ENCODE data around the gene RHPN2.
"Not testable (repeated sequence)": the region's sequence is repeated elsewhere in the genome, so short reads cannot be mapped to it uniquely, and the experiment has no call there.

Gene RHPN2

GRCh38 chr19:33067121-33067520 lies 2.4 kb upstream of the RHPN2 start:
- H3K27ac ChIP-seq = no peak overlapping the region
- H3K4me3 ChIP-seq = no peak overlapping the region

- Histone ChIP-seq H3K4me3 (no peak overlapping the region), H3K27ac (no peak overlapping the region)
Measured at GRCh38 chr19:33066543-33066942, 1.9 kb upstream of the RHPN2 start.

GRCh38 chr19:33064458-33064791 lies 263 bp downstream of the RHPN2 start:
- peak overlapping the region; percentile 35 to 66 (median 45) for H3K4me3 ChIP-seq
- H3K27ac ChIP-seq = peak overlapping the region in 5 of 21 experiments; percentile 26 to 76 (median 68)

GRCh38 chr19:33063753-33064457 lies 783 bp downstream of the RHPN2 start:
- Histone ChIP-seq H3K27ac (peak overlapping the region in 5 of 21 experiments; percentile 26 to 76 (median 68)), H3K4me3 (peak overlapping the region; percentile 35 to 66 (median 45))

- H3K27ac ChIP-seq = no peak overlapping the region
Measured at GRCh38 chr19:33063356-33063752, 1.3 kb downstream of the RHPN2 start.

GRCh38 chr19:33062902-33063301 lies 1.8 kb downstream of the RHPN2 start:
- H3K4me3 ChIP-seq = no peak overlapping the region
- H3K27ac ChIP-seq = no peak overlapping the region

More at GRCh38 chr19:33063356-33063752, 1.3 kb downstream of the RHPN2 start:
- peak overlapping the region in 1 of 7 experiments; percentile 66 for H3K4me3 ChIP-seq

GRCh38 chr19:33060586-33060985 lies 4.1 kb downstream of the RHPN2 start:
- Histone ChIP-seq H3K27ac (no peak overlapping the region), H3K4me3 (no peak overlapping the region)

- H3K27ac ChIP-seq = no peak overlapping the region
- H3K4me3 ChIP-seq = no peak overlapping the region
Measured at GRCh38 chr19:33055718-33056117, 9.0 kb downstream of the RHPN2 start.

- no peak overlapping the region for H3K4me3 ChIP-seq
- H3K27ac ChIP-seq = no peak overlapping the region
Measured at GRCh38 chr19:33054623-33055022, 10.1 kb downstream of the RHPN2 start.

- H3K27ac ChIP-seq = no peak overlapping the region
Measured at GRCh38 chr19:33052352-33052972, 12.2 kb downstream of the RHPN2 start.

GRCh38 chr19:33050110-33050509 lies 14.6 kb downstream of the RHPN2 start:
- H3K27ac ChIP-seq = no peak overlapping the region
- H3K4me3 ChIP-seq = no peak overlapping the region

More at GRCh38 chr19:33052352-33052972, 12.2 kb downstream of the RHPN2 start:
- no peak overlapping the region for H3K4me3 ChIP-seq

- Histone ChIP-seq H3K27ac (no peak overlapping the region), H3K4me3 (no peak overlapping the region)
Measured at GRCh38 chr19:33048806-33049676, 15.6 kb downstream of the RHPN2 start.

GRCh38 chr19:33047422-33047821 lies 17.3 kb downstream of the RHPN2 start:
- Histone ChIP-seq H3K4me3 (no peak overlapping the region), H3K27ac (no peak overlapping the region)

- not testable (repeated sequence) for H3K27ac ChIP-seq
Measured at GRCh38 chr19:33041828-33042160, 22.9 kb downstream of the RHPN2 start.

GRCh38 chr19:33040994-33041827 lies 23.5 kb downstream of the RHPN2 start:
- no peak overlapping the region for H3K27ac ChIP-seq
- no peak overlapping the region for H3K4me3 ChIP-seq

More at GRCh38 chr19:33041828-33042160, 22.9 kb downstream of the RHPN2 start:
- H3K4me3 ChIP-seq = not testable (repeated sequence)

GRCh38 chr19:33039815-33040214 lies 24.9 kb downstream of the RHPN2 start:
- no peak overlapping the region for H3K4me3 ChIP-seq
- no peak overlapping the region for H3K27ac ChIP-seq

- H3K4me3 ChIP-seq = no peak overlapping the region
- no peak overlapping the region for H3K27ac ChIP-seq
Measured at GRCh38 chr19:33039108-33039599, 25.5 kb downstream of the RHPN2 start.

- not testable (repeated sequence) for H3K4me3 ChIP-seq, H3K27ac ChIP-seq
Measured at GRCh38 chr19:33037168-33038025, 27.3 kb downstream of the RHPN2 start.

Data from skin epidermis (tissue), 12 donors.